Smooth muscle cell (in vitro differentiated cells): ENCODE measurements around the gene INPP5A. TPM values are rescaled to one million over a fixed set of nuclear protein-coding genes. Genes with fewer than 3 reads are reported as not detected.

Experiments used
- DNase-seq: peaks from one replicate; lab custom pipeline; 2025; ENCODE audit not compliant: unreplicated experiment; lab: John Stamatoyannopoulos, UW
- H2AFZ ChIP-seq: fragments of 200-600 bp; sonication (generic); 2 replicates; pipeline ENCODE4 v1.6.0; 2016; ENCODE audit warnings: antibody characterized with exemption, low read depth, mild to moderate bottlenecking
- H3F3A ChIP-seq: fragments of 200-600 bp; sonication (generic); 2 replicates; pipeline ENCODE4 v1.6.0; 2017; ENCODE audit warnings: antibody characterized with exemption, low read depth
- H3K27ac ChIP-seq: fragments of 200-600 bp; sonication (generic); 2 replicates; pipeline ENCODE4 v1.5.1; 2016; ENCODE audit warnings: low read depth, mild to moderate bottlenecking
- H3K27me3 ChIP-seq: fragments of 200-600 bp; sonication (generic); 2 replicates; pipeline ENCODE4 v1.6.1; 2016; ENCODE audit warnings: low read depth, mild to moderate bottlenecking
- H3K36me3 ChIP-seq: fragments of 200-600 bp; sonication (generic); 2 replicates; pipeline ENCODE4 v1.5.1; 2016; ENCODE audit warnings: low read depth
- H3K4me1 ChIP-seq: fragments of 200-600 bp; sonication (generic); 2 replicates; pipeline ENCODE4 v1.5.1; 2016; ENCODE audit warnings: low read depth
- H3K4me2 ChIP-seq: fragments of 200-600 bp; sonication (generic); 2 replicates; pipeline ENCODE4 v1.6.0; 2016; ENCODE audit warnings: mild to moderate bottlenecking
- H3K4me3 ChIP-seq: fragments of 200-600 bp; sonication (generic); 2 replicates; pipeline ENCODE4 v1.5.1; 2016; ENCODE audit warnings: mild to moderate bottlenecking
- H3K79me2 ChIP-seq: fragments of 200-600 bp; sonication (generic); 2 replicates; pipeline ENCODE4 v1.6.0; 2016; ENCODE audit warnings: low read depth, mild to moderate bottlenecking
- H3K9ac ChIP-seq: fragments of 200-600 bp; sonication (generic); 2 replicates; pipeline ENCODE4 v1.6.0; 2016; ENCODE audit warnings: low read depth
- H3K9me3 ChIP-seq: fragments of 200-600 bp; sonication (generic); replicated peaks from 2 replicates; pipeline ENCODE4 v1.5.1; 2016; ENCODE audit warnings: low read depth
- H4K20me1 ChIP-seq: fragments of 200-600 bp; sonication (generic); 2 replicates; pipeline ENCODE4 v1.6.0; 2016; ENCODE audit warnings: low read depth
- WGBS: methylation state at CpG from one replicate; pipeline ENCODE4 v1.1.7; 2016; ENCODE audit warnings: low lambda C conversion rate; 5-methylcytosine and 5-hydroxymethylcytosine counted together
- polyA plus RNA-seq: library from polyadenylated mRNA; unstranded; fragments of >200 nt; fragmentation: Nextera tagmentation; extraction: Ambion mirVana; gene quantifications from 2 replicates; pipeline ENCODE4 v1.2.1, GENCODE V29; 2016
- total RNA-seq: library from RNA; depleted of rRNA; stranded (reverse); fragments of >200 nt; gene quantifications from 2 replicates; pipeline ENCODE4 v1.2.3, GENCODE V29; 2014
- TF ChIP-seq, protein P1 (sequence below): fragments of 200-600 bp; sonication (generic); IDR thresholded peaks from 2 replicates; pipeline ENCODE4 v1.5.1; 2017; ENCODE audit warnings: borderline replicate concordance, mild to moderate bottlenecking, antibody characterized with exemption; ENCODE audit not compliant: insufficient read depth, poor library complexity, severe bottlenecking

The INPP5A gene
- total and polyA plus RNA-seq, 2 experiments from 2014 or later: 48.0 to 55.9 TPM

DNA sequence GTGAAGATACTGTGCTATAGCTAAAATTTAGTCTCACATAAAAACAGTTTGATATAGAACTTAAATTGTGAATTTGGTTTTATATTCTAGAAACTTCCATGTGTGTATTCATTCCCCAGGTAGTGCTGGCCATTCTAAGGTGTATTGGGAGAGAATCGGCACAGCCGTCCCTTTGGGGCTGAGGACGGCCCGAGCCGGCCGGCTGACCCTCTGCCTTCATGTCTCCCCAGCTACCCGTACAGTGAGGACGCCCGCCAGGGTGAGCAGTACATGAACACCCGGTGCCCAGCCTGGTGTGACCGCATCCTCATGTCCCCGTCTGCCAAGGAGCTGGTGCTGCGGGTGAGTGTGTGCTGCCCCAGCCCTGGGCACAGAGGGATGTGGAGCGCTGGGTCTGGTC lies 239.9 kb downstream of the INPP5A start:
- H3K4me3 ChIP-seq: no peak overlapping the region
- no peak for DNase-seq
- H3K4me1 ChIP-seq: no peaks in the 10 kb centered on the region
- H2AFZ ChIP-seq: no peak overlapping the region
- H3K4me2 ChIP-seq: no peak overlapping the region
- H3F3A ChIP-seq: no peaks in the 10 kb centered on the region
- H3K9ac ChIP-seq: no peak overlapping the region
- no peak overlapping the region for H3K27ac ChIP-seq
- TF ChIP-seq, protein P1, sequence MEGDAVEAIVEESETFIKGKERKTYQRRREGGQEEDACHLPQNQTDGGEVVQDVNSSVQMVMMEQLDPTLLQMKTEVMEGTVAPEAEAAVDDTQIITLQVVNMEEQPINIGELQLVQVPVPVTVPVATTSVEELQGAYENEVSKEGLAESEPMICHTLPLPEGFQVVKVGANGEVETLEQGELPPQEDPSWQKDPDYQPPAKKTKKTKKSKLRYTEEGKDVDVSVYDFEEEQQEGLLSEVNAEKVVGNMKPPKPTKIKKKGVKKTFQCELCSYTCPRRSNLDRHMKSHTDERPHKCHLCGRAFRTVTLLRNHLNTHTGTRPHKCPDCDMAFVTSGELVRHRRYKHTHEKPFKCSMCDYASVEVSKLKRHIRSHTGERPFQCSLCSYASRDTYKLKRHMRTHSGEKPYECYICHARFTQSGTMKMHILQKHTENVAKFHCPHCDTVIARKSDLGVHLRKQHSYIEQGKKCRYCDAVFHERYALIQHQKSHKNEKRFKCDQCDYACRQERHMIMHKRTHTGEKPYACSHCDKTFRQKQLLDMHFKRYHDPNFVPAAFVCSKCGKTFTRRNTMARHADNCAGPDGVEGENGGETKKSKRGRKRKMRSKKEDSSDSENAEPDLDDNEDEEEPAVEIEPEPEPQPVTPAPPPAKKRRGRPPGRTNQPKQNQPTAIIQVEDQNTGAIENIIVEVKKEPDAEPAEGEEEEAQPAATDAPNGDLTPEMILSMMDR: no peak
- no peaks in the 10 kb centered on the region for H3K9me3 ChIP-seq
- no peaks in the 10 kb centered on the region for H3K79me2 ChIP-seq
- peaks cover 15% of the 10 kb centered on the region for H3K27me3 ChIP-seq
- H3K36me3 ChIP-seq: no peaks in the 10 kb centered on the region
- WGBS: 96% methylated on average over 14 of the region's 14 CpGs
- H4K20me1 ChIP-seq: peaks cover 45% of the 10 kb centered on the region

DNA sequence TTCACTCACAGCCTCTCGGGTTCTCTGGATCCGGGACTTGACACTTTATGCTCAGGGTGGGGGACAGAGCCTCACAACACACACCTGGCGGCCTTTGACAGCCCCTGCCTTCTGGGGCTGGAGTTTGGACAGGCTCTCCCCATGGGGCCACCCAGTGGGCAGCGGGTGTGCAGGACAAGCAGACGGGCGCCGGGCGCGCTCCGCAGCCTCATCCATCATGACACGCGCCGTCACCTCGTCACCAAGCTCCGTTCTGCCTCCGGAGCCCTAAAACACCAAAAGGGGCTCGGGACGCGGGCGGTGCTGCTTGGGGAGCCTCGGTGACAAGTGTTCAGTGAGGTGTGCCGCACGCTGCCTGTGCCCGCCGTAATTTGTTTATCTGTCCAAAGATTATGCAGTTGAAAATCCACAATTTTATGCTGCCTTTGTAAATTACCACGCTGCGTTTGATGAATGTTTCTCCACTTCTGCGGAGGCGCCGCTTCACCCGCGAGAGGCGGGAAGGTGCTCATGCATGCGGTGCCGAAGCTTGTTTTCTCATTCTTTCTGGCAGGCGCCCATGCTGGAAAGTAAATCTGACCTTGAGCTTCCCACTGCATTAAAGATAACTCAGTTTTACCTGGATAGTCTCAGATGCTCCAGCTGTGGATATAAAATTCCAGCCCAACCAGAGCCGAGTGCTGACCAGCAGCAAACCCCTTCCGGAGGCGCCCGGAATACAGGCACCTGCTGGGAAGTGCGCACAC lies 242.1 kb downstream of the INPP5A start:
- Histone ChIP-seq H3K4me1 (no peaks in the 10 kb centered on the region), H2AFZ (no peak overlapping the region), H3K9me3 (no peaks in the 10 kb centered on the region), H3K79me2 (no peaks in the 10 kb centered on the region), H3K27me3 (peaks cover 38% of the 10 kb centered on the region), H3K27ac (no peak overlapping the region), H3K36me3 (no peaks in the 10 kb centered on the region), H3F3A (peaks cover 6% of the 10 kb centered on the region), H3K9ac (no peak overlapping the region), H3K4me3 (no peak overlapping the region), H4K20me1 (peaks cover 68% of the 10 kb centered on the region), H3K4me2 (no peak overlapping the region)
- no peak for DNase-seq
- 97% methylated on average over 41 of the region's 41 CpGs for WGBS
- TF ChIP-seq, protein P1: no peak

GRCh38 chr10:132780356-132780755 lies 242.8 kb downstream of the INPP5A start:
- H3K27ac ChIP-seq: no peak overlapping the region
- H3K4me1 ChIP-seq: no peaks in the 10 kb centered on the region
- no peaks in the 10 kb centered on the region for H3K9me3 ChIP-seq
- no peak for DNase-seq
- H2AFZ ChIP-seq: no peak overlapping the region
- H3K79me2 ChIP-seq: no peaks in the 10 kb centered on the region
- WGBS: 96% methylated on average over 11 of the region's 12 CpGs
- TF ChIP-seq, protein P1: no peak
- peaks cover 6% of the 10 kb centered on the region for H3F3A ChIP-seq
- H4K20me1 ChIP-seq: peaks cover 72% of the 10 kb centered on the region
- no peaks in the 10 kb centered on the region for H3K36me3 ChIP-seq
- no peak overlapping the region for H3K9ac ChIP-seq
- H3K4me2 ChIP-seq: no peak overlapping the region
- H3K27me3 ChIP-seq: peaks cover 44% of the 10 kb centered on the region
- H3K4me3 ChIP-seq: no peak overlapping the region

DNA sequence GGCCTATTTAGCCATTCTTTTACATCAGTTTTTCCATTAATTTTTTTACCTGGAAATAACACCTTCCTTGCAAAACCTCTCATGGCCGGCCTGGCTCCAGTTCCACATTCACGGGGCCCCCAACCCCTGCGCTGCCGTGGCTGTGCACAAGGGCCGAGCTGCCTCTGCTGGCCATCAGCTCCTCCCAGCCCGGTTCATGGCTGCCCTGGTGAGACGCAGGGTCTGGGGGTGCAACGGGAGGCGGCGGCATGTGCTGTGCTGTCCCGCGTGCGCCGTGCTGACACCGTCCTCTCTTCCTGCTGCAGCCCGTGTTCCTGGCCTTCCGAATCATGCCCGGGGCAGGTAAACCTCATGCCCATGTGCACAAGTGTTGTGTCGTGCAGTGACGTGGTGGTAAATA lies 244.0 kb downstream of the INPP5A start:
- Histone ChIP-seq H3K79me2 (no peaks in the 10 kb centered on the region), H2AFZ (no peak overlapping the region), H3K27ac (no peak overlapping the region), H3K9ac (no peak overlapping the region), H3K36me3 (no peaks in the 10 kb centered on the region), H3K4me2 (no peak overlapping the region), H3K9me3 (no peaks in the 10 kb centered on the region), H3K4me1 (no peaks in the 10 kb centered on the region), H3K27me3 (peaks cover 53% of the 10 kb centered on the region), H3K4me3 (no peak overlapping the region), H4K20me1 (peaks cover 67% of the 10 kb centered on the region), H3F3A (peaks cover 6% of the 10 kb centered on the region)
- WGBS: 97% methylated on average over 20 of the region's 20 CpGs
- no peak for DNase-seq
- TF ChIP-seq, protein P1: no peak
